Cardiac fibroblast (primary cell): ENCODE results near the gene UPK2.

ENCODE experiments used
- DNase-seq, 2 donors: peaks; one replicate each; pipeline versions ENCODE4 v3.0.0 to v3.0.0-alpha.2; 2010; ENCODE audit warnings: low read depth in 2 of 2
- H3K4me3 ChIP-seq, 2 donors: replicated peaks in 1 of 2; 1 replicate in 1 of 2; 2 replicates in 1 of 2; pipeline ENCODE4 v1.5.1; 2011; ENCODE audit warnings: low read depth in 2 of 2, low read length in 2 of 2, mild to moderate bottlenecking in 2 of 2, moderate library complexity in 1 of 2
- CTCF ChIP-seq: IDR thresholded peaks from one replicate; pipeline ENCODE4 v1.5.1; 2011; ENCODE audit warnings: low read depth, mild to moderate bottlenecking, low read length, inconsistent platforms

The UPK2 gene

DNA sequence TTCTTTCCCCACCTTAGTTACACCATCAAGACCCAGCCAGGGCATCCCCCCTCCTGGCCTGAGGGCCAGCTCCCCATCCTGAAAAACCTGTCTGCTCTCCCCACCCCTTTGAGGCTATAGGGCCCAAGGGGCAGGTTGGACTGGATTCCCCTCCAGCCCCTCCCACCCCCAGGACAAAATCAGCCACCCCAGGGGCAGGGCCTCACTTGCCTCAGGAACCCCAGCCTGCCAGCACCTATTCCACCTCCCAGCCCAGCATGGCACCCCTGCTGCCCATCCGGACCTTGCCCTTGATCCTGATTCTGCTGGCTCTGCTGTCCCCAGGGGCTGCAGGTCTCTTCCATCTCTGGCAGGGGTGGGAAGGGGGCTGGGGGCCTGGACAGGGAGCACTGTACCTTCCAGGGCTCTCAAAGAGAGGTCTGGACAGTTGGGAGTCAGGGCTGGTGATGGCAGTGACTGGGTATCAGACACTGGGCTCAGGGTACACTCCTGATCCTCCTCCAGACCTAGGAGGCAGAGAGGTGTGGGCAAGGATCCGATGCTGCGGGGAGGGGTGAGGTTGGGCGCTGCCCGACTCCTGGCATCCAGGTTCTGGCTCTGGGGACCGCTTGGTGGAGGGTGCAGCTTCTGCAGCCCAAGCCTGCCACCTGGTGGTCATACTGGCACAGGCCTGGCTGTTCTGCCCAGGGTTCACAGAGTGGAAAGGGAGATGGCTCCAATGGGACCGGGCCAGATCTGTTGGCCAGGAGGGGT, at the start of gene UPK2:
Gene UPK2, plus strand, starts transcription at position 205 of the 753 bp plus-strand sequence. Its CDS starts 53 bp downstream, at position 258.
- no peak within 1 kb of the TSS for H3K4me3 ChIP-seq
- peak; percentile 77 to 83 for DNase-seq
- TF ChIP-seq CTCF, result peak; percentile 98

- TF ChIP-seq CTCF, result peak; percentile 87
- DNase-seq, result peak; percentile 79 to 80
- no peak overlapping the region for H3K4me3 ChIP-seq
Observed at GRCh38 chr11:118907051-118908042, 48.8 kb upstream of the UPK2 start.

- no peak overlapping the region for H3K4me3 ChIP-seq
- TF ChIP-seq CTCF, result no peak
- no peak for DNase-seq
Observed at GRCh38 chr11:118908264-118908663, 47.8 kb upstream of the UPK2 start.

- TF ChIP-seq CTCF, result no peak
- H3K4me3 ChIP-seq, result peak overlapping the region; percentile 50 to 54
- peak; percentile 84 to 95 for DNase-seq
Observed at GRCh38 chr11:118908901-118909618, 47.0 kb upstream of the UPK2 start.

DNA sequence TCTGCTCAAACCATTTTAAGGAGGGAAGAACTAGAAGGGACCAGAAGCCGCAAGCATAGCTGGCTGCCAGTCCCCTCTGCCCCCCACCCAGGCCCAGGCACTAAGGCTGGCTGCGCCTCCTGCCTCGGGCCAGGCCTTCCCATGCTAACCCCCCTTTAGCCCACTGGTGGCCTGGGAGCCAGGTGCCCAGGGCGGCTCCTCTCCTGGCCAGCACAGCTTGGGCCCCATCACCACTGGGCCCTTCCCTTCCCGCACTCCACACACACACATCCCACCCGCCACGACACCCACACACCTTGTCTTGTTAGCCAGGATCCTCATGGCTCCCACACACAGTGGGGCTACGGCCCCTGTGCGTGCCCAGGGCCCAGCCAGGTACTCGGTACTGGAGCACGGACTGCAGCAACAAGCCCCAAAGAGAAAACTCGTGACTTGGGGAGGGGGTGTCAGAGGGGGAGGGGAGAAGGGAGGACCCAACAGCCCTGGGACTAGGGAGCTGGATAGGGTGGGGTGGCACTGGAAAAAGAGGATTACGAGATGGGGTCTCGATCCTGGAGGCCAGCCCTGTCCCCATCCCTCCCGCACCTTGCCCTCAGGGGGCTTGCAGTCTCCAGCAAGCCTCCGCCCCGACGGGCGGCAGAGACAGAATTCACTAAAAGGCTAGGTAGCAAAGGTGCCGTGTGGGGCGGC, 46.3 kb upstream of the UPK2 start:
- DNase-seq, result no peak
- no peak for TF ChIP-seq CTCF
- H3K4me3 ChIP-seq, result peak overlapping the region; percentile 50 to 54
